ENCODE results near the gene SSBP3.

Gene SSBP3

GRCh38 chr1:54223441-54224202 lies 182.6 kb downstream of the SSBP3 start:
- no peak for TF ChIP-seq ZFX (IDR thresholded peaks at IDR 0.05; ENCODE audit: borderline replicate concordance)
- no peak for TF ChIP-seq CTCF (IDR thresholded peaks at IDR 0.05)
- H3K27ac ChIP-seq: no peak overlapping the region; the same call in 1 of the 2 replicates

- H3K27ac ChIP-seq: peak overlapping the region; percentile 13; the same call in 1 of the 2 replicates
- no peak for TF ChIP-seq ZFX (IDR thresholded peaks at IDR 0.05; ENCODE audit: borderline replicate concordance)
- no peak for TF ChIP-seq CTCF (IDR thresholded peaks at IDR 0.05)
These were observed 183.5 kb downstream of the SSBP3 start for GRCh38 chr1:54222711-54223110.

- TF ChIP-seq CTCF (IDR thresholded peaks at IDR 0.05) (no peak), ZFX (IDR thresholded peaks at IDR 0.05; ENCODE audit: borderline replicate concordance) (no peak)
- H3K27ac ChIP-seq: peak overlapping the region; percentile 13; the same call in 1 of the 2 replicates
These were observed 184.2 kb downstream of the SSBP3 start for GRCh38 chr1:54221867-54222484.

GRCh38 chr1:54221113-54221834 lies 184.9 kb downstream of the SSBP3 start:
- TF ChIP-seq ZFX (IDR thresholded peaks at IDR 0.05; ENCODE audit: borderline replicate concordance): no peak
- no peak for TF ChIP-seq CTCF (IDR thresholded peaks at IDR 0.05)
- H3K27ac ChIP-seq: peak overlapping the region; percentile 13; the same call in 1 of the 2 replicates

GRCh38 chr1:54220004-54220811 lies 186.0 kb downstream of the SSBP3 start:
- no peak for TF ChIP-seq CTCF (IDR thresholded peaks at IDR 0.05)
- no peak for TF ChIP-seq ZFX (IDR thresholded peaks at IDR 0.05; ENCODE audit: borderline replicate concordance)
- H3K27ac ChIP-seq: peak overlapping the region; percentile 32; the same call in 1 of the 2 replicates

- peak overlapping the region; percentile 32; the same call in 1 of the 2 replicates for H3K27ac ChIP-seq
- TF ChIP-seq CTCF (IDR thresholded peaks at IDR 0.05) (no peak), ZFX (IDR thresholded peaks at IDR 0.05; ENCODE audit: borderline replicate concordance) (no peak)
These were observed 186.5 kb downstream of the SSBP3 start for GRCh38 chr1:54219688-54220003.
